Skin epidermis (tissue), 12 donors: ENCODE measurements around the gene CD79B.
"Not testable (repeated sequence)": the region's sequence is repeated elsewhere in the genome, so short reads cannot be mapped to it uniquely, and the experiment has no call there.

Experiments used
- H3K27ac ChIP-seq, 21 experiments: fragments of 200-600 bp; sonication (generic) in 11 of 21; one replicate each; pipeline ENCODE4 v1.5.0; 2020; ENCODE audit warnings: mild to moderate bottlenecking in 3 of 21, inconsistent platforms in 2 of 21, moderate library complexity in 2 of 21
- H3K4me3 ChIP-seq, 7 experiments: fragments of 200-600 bp; sonication (generic) in 2 of 7; one replicate each; pipeline ENCODE4 v1.5.0; 2020; ENCODE audit warnings: inconsistent platforms in 2 of 7, mild to moderate bottlenecking in 2 of 7, moderate library complexity in 1 of 7

CD79B gene

GRCh38 chr17:63937319-63937718 lies 5.2 kb upstream of the CD79B start:
- no peak overlapping the region for H3K27ac ChIP-seq

GRCh38 chr17:63934183-63935112 lies 2.3 kb upstream of the CD79B start:
- Histone ChIP-seq H3K27ac (peak overlapping the region in 1 of 21 experiments; percentile 82), H3K4me3 (no peak overlapping the region)

More at GRCh38 chr17:63937319-63937718, 5.2 kb upstream of the CD79B start:
- H3K4me3 ChIP-seq = no peak overlapping the region

GRCh38 chr17:63933598-63933997 lies 1.5 kb upstream of the CD79B start:
- Histone ChIP-seq H3K4me3 (no peak overlapping the region), H3K27ac (peak overlapping the region in 1 of 21 experiments; percentile 82)

GRCh38 chr17:63932721-63933120 lies 590 bp upstream of the CD79B start:
- H3K4me3 ChIP-seq = no peak overlapping the region
- peak overlapping the region in 10 of 21 experiments; percentile 1 to 84 (median 70) for H3K27ac ChIP-seq

GRCh38 chr17:63930951-63931575 lies 1.1 kb downstream of the CD79B start:
- peak overlapping the region in 16 of 21 experiments; percentile 42 to 84 (median 62) for H3K27ac ChIP-seq
- H3K4me3 ChIP-seq = peak overlapping the region; percentile 4 to 29 (median 15)

- H3K4me3 ChIP-seq = peak overlapping the region in 1 of 7 experiments; percentile 1
- peak overlapping the region in 11 of 21 experiments; percentile 3 to 84 (median 42) for H3K27ac ChIP-seq
These were observed 2.0 kb downstream of the CD79B start for GRCh38 chr17:63929860-63930766.

- Histone ChIP-seq H3K4me3 (no peak overlapping the region), H3K27ac (peak overlapping the region in 1 of 21 experiments; percentile 82)
These were observed 3.0 kb downstream of the CD79B start for GRCh38 chr17:63928966-63929695.

GRCh38 chr17:63928172-63928666 lies 3.9 kb downstream of the CD79B start:
- Histone ChIP-seq H3K4me3 (no peak overlapping the region), H3K27ac (peak overlapping the region in 1 of 21 experiments; percentile 62)

- H3K27ac ChIP-seq = peak overlapping the region in 1 of 21 experiments; percentile 62
These were observed 4.5 kb downstream of the CD79B start for GRCh38 chr17:63927464-63928171.

GRCh38 chr17:63926164-63926563 lies 6.0 kb downstream of the CD79B start:
- Histone ChIP-seq H3K27ac (peak overlapping the region in 1 of 21 experiments; percentile 60), H3K4me3 (no peak overlapping the region)

More at GRCh38 chr17:63927464-63928171, 4.5 kb downstream of the CD79B start:
- no peak overlapping the region for H3K4me3 ChIP-seq

- Histone ChIP-seq H3K4me3 (no peak overlapping the region), H3K27ac (peak overlapping the region in 1 of 21 experiments; percentile 60)
These were observed 6.5 kb downstream of the CD79B start for GRCh38 chr17:63925615-63926014.

- H3K27ac ChIP-seq, H3K4me3 ChIP-seq: not testable (repeated sequence)
These were observed 9.7 kb downstream of the CD79B start for GRCh38 chr17:63922402-63922801.

GRCh38 chr17:63920779-63921178 lies 11.4 kb downstream of the CD79B start:
- not testable (repeated sequence) for H3K27ac ChIP-seq, H3K4me3 ChIP-seq

GRCh38 chr17:63920050-63920449 lies 12.1 kb downstream of the CD79B start:
- not testable (repeated sequence) for H3K4me3 ChIP-seq, H3K27ac ChIP-seq

GRCh38 chr17:63919311-63919723 lies 12.8 kb downstream of the CD79B start:
- Histone ChIP-seq H3K4me3 (no peak overlapping the region), H3K27ac (no peak overlapping the region)

GRCh38 chr17:63918789-63919305 lies 13.3 kb downstream of the CD79B start, which contains the start of gene GH1:
TSS of gene GH1 (minus strand) at chr17:63918839. CDS start at chr17:63918776, 63 bp downstream.
- H3K27ac ChIP-seq, H3K4me3 ChIP-seq: not testable (repeated sequence)

GRCh38 chr17:63918305-63918704 lies 13.8 kb downstream of the CD79B start:
- H3K4me3 ChIP-seq = no peak overlapping the region
- H3K27ac ChIP-seq = no peak overlapping the region

- Histone ChIP-seq H3K4me3 (no peak overlapping the region), H3K27ac (no peak overlapping the region)
These were observed 14.5 kb downstream of the CD79B start for GRCh38 chr17:63917646-63918045.
